Thoracic aorta (tissue), 2 donors: ENCODE results near the gene SLC6A6. TPM values are rescaled to one million over a fixed set of nuclear protein-coding genes. Genes with fewer than 3 reads are reported as not detected.

Source experiments
- ATAC-seq: fragments of 150-250 bp; one replicate; pipeline ENCODE4 v1.8.0; 2017; ENCODE audit warnings: low read depth; ENCODE audit not compliant: insufficient number of reproducible peaks, low FRiP score
- DNase-seq: peaks from one replicate; pipeline ENCODE4 v3.0.0-alpha.2; 2020; ENCODE audit warnings: low spot score
- H3K27ac ChIP-seq, 2 donors: fragments of 200-600 bp; sonication (generic); 1 replicate in 1 of 2; 2 replicates in 1 of 2; pipeline ENCODE4 v1.5.1; 2016; ENCODE audit warnings: mild to moderate bottlenecking in 2 of 2, moderate library complexity in 2 of 2
- H3K27me3 ChIP-seq: fragments of 200-600 bp; sonication (generic); replicated peaks from 2 replicates; pipeline ENCODE4 v1.6.0; 2016; ENCODE audit warnings: mild to moderate bottlenecking; ENCODE audit not compliant: insufficient read depth
- H3K36me3 ChIP-seq: fragments of 200-600 bp; sonication (generic); one replicate; pipeline ENCODE4 v1.5.1; 2016
- H3K4me1 ChIP-seq, 2 donors: fragments of 200-600 bp; sonication (generic); 1 replicate in 1 of 2; 2 replicates in 1 of 2; pipeline versions ENCODE4 v1.5.1 to v1.6.0; 2016; ENCODE audit warnings: low read depth in 2 of 2, mild to moderate bottlenecking in 1 of 2; ENCODE audit not compliant: control insufficient read depth in 1 of 2
- H3K4me3 ChIP-seq: fragments of 200-600 bp; sonication (generic); 2 replicates; pipeline ENCODE4 v1.5.1; 2016; ENCODE audit warnings: mild to moderate bottlenecking
- H3K9me3 ChIP-seq: fragments of 200-600 bp; sonication (generic); 2 replicates; pipeline ENCODE4 v1.5.1; 2016
- CTCF ChIP-seq: fragments of 200-600 bp; sonication (generic); IDR thresholded peaks from one replicate; pipeline ENCODE4 v1.5.1; 2019; ENCODE audit warnings: antibody characterized with exemption
- total RNA-seq, 2 donors: library from RNA; depleted of rRNA; stranded (reverse); fragments of >200 nt; gene quantifications; one replicate each; pipeline versions ENCODE4 v1.1.0 to v1.2.3, GENCODE V29; 2016

The SLC6A6 gene
- total RNA-seq, 2 donors from 2014 or later: 33.5 to 45.5 TPM

GRCh38 chr3:14521611-14522010 lies 119.2 kb downstream of the SLC6A6 start:
- DNase-seq: no peak
- no peaks in the 10 kb centered on the region for H3K36me3 ChIP-seq
- no peaks in the 10 kb centered on the region for H3K9me3 ChIP-seq
- H3K27ac ChIP-seq: no peak overlapping the region
- no peak for ATAC-seq
- no peak overlapping the region for H3K4me3 ChIP-seq
- H3K4me1 ChIP-seq: peaks cover 6 to 20% of the 10 kb centered on the region in 2 donors
- no peak for TF ChIP-seq CTCF
- H3K27me3 ChIP-seq: no peaks in the 10 kb centered on the region

GRCh38 chr3:14522129-14522691 lies 119.8 kb downstream of the SLC6A6 start:
- H3K27ac ChIP-seq: peak overlapping the region; percentile 9 to 34
- DNase-seq (no peak), ATAC-seq (no peak)
- H3K4me1 ChIP-seq: peaks cover 6 to 20% of the 10 kb centered on the region in 2 donors
- no peaks in the 10 kb centered on the region for H3K9me3 ChIP-seq
- peak overlapping the region; percentile 11 for H3K4me3 ChIP-seq
- no peaks in the 10 kb centered on the region for H3K27me3 ChIP-seq
- no peak for TF ChIP-seq CTCF
- no peaks in the 10 kb centered on the region for H3K36me3 ChIP-seq

GRCh38 chr3:14522768-14523167 lies 120.4 kb downstream of the SLC6A6 start:
- Histone ChIP-seq H3K27ac (peak overlapping the region in 1 of 2 donors; percentile 34), H3K4me1 (peaks cover 6 to 20% of the 10 kb centered on the region in 2 donors), H3K36me3 (no peaks in the 10 kb centered on the region), H3K9me3 (no peaks in the 10 kb centered on the region), H3K27me3 (no peaks in the 10 kb centered on the region), H3K4me3 (no peak overlapping the region)
- ATAC-seq (no peak), DNase-seq (no peak)
- no peak for TF ChIP-seq CTCF

GRCh38 chr3:14523792-14524191 lies 121.4 kb downstream of the SLC6A6 start:
- ATAC-seq (no peak), DNase-seq (no peak)
- Histone ChIP-seq H3K4me3 (no peak overlapping the region), H3K27me3 (no peaks in the 10 kb centered on the region), H3K4me1 (peaks cover 6 to 20% of the 10 kb centered on the region in 2 donors), H3K27ac (peak overlapping the region in 1 of 2 donors; percentile 46), H3K9me3 (no peaks in the 10 kb centered on the region), H3K36me3 (no peaks in the 10 kb centered on the region)
- TF ChIP-seq CTCF: no peak

- no peak for TF ChIP-seq CTCF
- Histone ChIP-seq H3K27me3 (no peaks in the 10 kb centered on the region), H3K9me3 (no peaks in the 10 kb centered on the region), H3K4me3 (no peak overlapping the region), H3K4me1 (peaks cover 6 to 20% of the 10 kb centered on the region in 2 donors), H3K27ac (no peak overlapping the region), H3K36me3 (no peaks in the 10 kb centered on the region)
- DNase-seq: no peak
- no peak for ATAC-seq
These were observed 121.9 kb downstream of the SLC6A6 start for GRCh38 chr3:14524311-14524711.
